HepG2 (cell line): Measurements from ENCODE around the gene GP1BA. TPM values are rescaled to one million over a fixed set of nuclear protein-coding genes. Genes with fewer than 3 reads are reported as not detected.

Experiments used
- CSRNP2 ChIP-seq: sonication (generic); formaldehyde crosslinking; conservative IDR thresholded peaks from 2 replicates; pipeline ENCODE4 v1.8.0; 2022; ENCODE audit warnings: low read depth, missing genetic modification reagents
- ETV6 ChIP-seq: sonication (generic); formaldehyde crosslinking; conservative IDR thresholded peaks from 2 replicates; pipeline ENCODE4 v1.4.0; 2020; ENCODE audit warnings: missing genetic modification reagents
- FLYWCH1 ChIP-seq: sonication (generic); formaldehyde crosslinking; IDR thresholded peaks from 2 replicates; pipeline ENCODE4 v1.8.1; 2023; ENCODE audit warnings: mild to moderate bottlenecking, missing genetic modification reagents
- FOXK1 ChIP-seq: sonication (generic); formaldehyde crosslinking; IDR thresholded peaks from 2 replicates; pipeline ENCODE4 v1.4.0; 2020; ENCODE audit warnings: low read depth, missing genetic modification reagents, borderline replicate concordance
- HES4 ChIP-seq: sonication (generic); formaldehyde crosslinking; IDR thresholded peaks from 2 replicates; pipeline ENCODE4 v1.9.0; 2021; ENCODE audit warnings: mild to moderate bottlenecking, missing genetic modification reagents, borderline replicate concordance
- HNF4A ChIP-seq: sonication (generic); formaldehyde crosslinking; IDR thresholded peaks from 2 replicates; pipeline ENCODE4 v1.4.0; 2020; ENCODE audit warnings: missing genetic modification reagents
- JUNB ChIP-seq: sonication (generic); formaldehyde crosslinking; IDR thresholded peaks from 2 replicates; pipeline ENCODE4 v1.8.0; 2022; ENCODE audit warnings: missing genetic modification reagents, mild to moderate bottlenecking, borderline replicate concordance
- KAT2B ChIP-seq: fragments of 150-350 bp; IDR thresholded peaks from 2 replicates; pipeline ENCODE4 v1.6.1; 2014; ENCODE audit warnings: low read depth, low read length, borderline replicate concordance
- MIXL1 ChIP-seq: IDR thresholded peaks from 2 replicates; pipeline ENCODE4 v1.6.1; 2016
- MYC ChIP-seq: sonication (generic); formaldehyde crosslinking; IDR thresholded peaks from 2 replicates; pipeline ENCODE4 v1.9.0; 2021; ENCODE audit warnings: missing genetic modification reagents, borderline replicate concordance
- PRPF4 ChIP-seq: fragments of 200-400 bp; formaldehyde crosslinking; IDR thresholded peaks from 2 replicates; pipeline ENCODE4 v1.6.1; 2016; ENCODE audit warnings: low read length, low read depth; ENCODE audit not compliant: poor library complexity, severe bottlenecking
- SSRP1 ChIP-seq: IDR thresholded peaks from 2 replicates; pipeline ENCODE4 v1.6.1; 2016; ENCODE audit warnings: control low read depth
- TBL1XR1 ChIP-seq: fragments of 150-350 bp; IDR thresholded peaks from 2 replicates; pipeline ENCODE4 v1.6.1; 2014; ENCODE audit warnings: borderline replicate concordance, low read length; ENCODE audit not compliant: partially characterized antibody
- ZFP36 ChIP-seq: fragments of 150-350 bp; IDR thresholded peaks from 2 replicates; pipeline ENCODE4 v1.6.1; 2018; ENCODE audit warnings: borderline replicate concordance, low read length, low read depth; ENCODE audit not compliant: partially characterized antibody
- ZNF142 ChIP-seq: sonication (generic); formaldehyde crosslinking; IDR thresholded peaks from 2 replicates; pipeline ENCODE4 v1.4.0; 2020; ENCODE audit warnings: missing genetic modification reagents
- ZNF296 ChIP-seq: sonication (generic); formaldehyde crosslinking; conservative IDR thresholded peaks from 2 replicates; pipeline ENCODE4 v1.5.0; 2020; ENCODE audit warnings: mild to moderate bottlenecking, missing genetic modification reagents
- ZNF446 ChIP-seq: sonication (generic); formaldehyde crosslinking; IDR thresholded peaks from 2 replicates; pipeline ENCODE4 v1.5.0; 2020; ENCODE audit warnings: mild to moderate bottlenecking, missing genetic modification reagents
- ZNF577 ChIP-seq: sonication (generic); formaldehyde crosslinking; IDR thresholded peaks from 2 replicates; pipeline ENCODE4 v1.4.0; 2020; ENCODE audit warnings: mild to moderate bottlenecking, low read depth, missing genetic modification reagents, borderline replicate concordance
- ZNF747 ChIP-seq: sonication (generic); formaldehyde crosslinking; IDR thresholded peaks from 2 replicates; pipeline ENCODE4 v1.8.1; 2023; ENCODE audit warnings: missing genetic modification reagents, mild to moderate bottlenecking, borderline replicate concordance
- ZNF790 ChIP-seq: sonication (generic); formaldehyde crosslinking; IDR thresholded peaks from 2 replicates; pipeline ENCODE4 v1.8.0; 2022; ENCODE audit warnings: missing genetic modification reagents, mild to moderate bottlenecking, borderline replicate concordance
- ZNF800 ChIP-seq: sonication (generic); formaldehyde crosslinking; IDR thresholded peaks from 2 replicates; pipeline ENCODE4 v1.4.0; 2020; ENCODE audit warnings: missing genetic modification reagents
- polyA plus RNA-seq, 8 experiments: library from polyadenylated mRNA; depleted of rRNA in 3 of 8; stranded (reverse) in 7 of 8; unstranded in 1 of 8; fragments of >200 nt; fragmentation: Illumina TruSeq in 4 of 8; extraction: Trizol in 4 of 8; gene quantifications; 2 replicates each; pipeline versions ENCODE4 v1.2.1 to v1.2.3, GENCODE V29; 2011 to 2016; ENCODE audit warnings: low read depth in 4 of 8, missing spikeins in 1 of 8, mixed read lengths in 1 of 8; ENCODE audit not compliant: insufficient read depth in 1 of 8
- total RNA-seq, 5 experiments: library from RNA; depleted of rRNA; stranded (reverse); fragments of >200 nt; fragmentation: Illumina TruSeq; extraction: Trizol; gene quantifications; 2 replicates each; pipeline ENCODE4 v1.2.3, GENCODE V29; 2016; ENCODE audit warnings: low read depth in 1 of 5

GP1BA gene
- total and polyA plus RNA-seq, 2 of the 13 experiments (the other 11 are each of a cell fraction or from before 2014, with no cell fraction given): not detected

- TF ChIP-seq ZNF142 (CRISPR knock-in tag) (0 out of 2 replicates have a peak, but pooled peaks have one; percentile 59), MIXL1 (peak; percentile 63), SSRP1 (0 out of 2 replicates have a peak, but pooled peaks have one; percentile 47), TBL1XR1 (no peak), ZNF800 (peak; percentile 61), HES4 (CRISPR knock-in tag) (no peak), ZNF446 (CRISPR knock-in tag) (no peak), MYC (CRISPR knock-in tag) (peak; percentile 66; the same call in 1 of the 2 replicates), ZNF747 (0 out of 2 replicates have a peak, but pooled peaks have one; percentile 11), ZNF577 (CRISPR knock-in tag) (no peak), ZNF296 (CRISPR knock-in tag) (no peak), ZNF790 (CRISPR knock-in tag) (no peak), CSRNP2 (CRISPR knock-in tag) (no peak), KAT2B (no peak), FOXK1 (no peak), JUNB (CRISPR knock-in tag) (no peak), ETV6 (CRISPR knock-in tag) (0 out of 2 replicates have a peak, but pooled peaks have one; percentile 46), HNF4A (CRISPR knock-in tag) (peak; percentile 83), FLYWCH1 (no peak), PRPF4 (no peak), ZFP36 (no peak)
These were observed 23.8 kb upstream of the GP1BA start (continued) for GRCh38 chr17:4908301-4908700.
